ENCODE results near the gene C5orf63.
"Not testable (repeated sequence)": the region's sequence is repeated elsewhere in the genome, so short reads cannot be mapped to it uniquely, and the experiment has no call there.

Gene C5orf63

GRCh38 chr5:127038550-127038949 lies 34.8 kb downstream of the C5orf63 start:
- no peak for DNase-seq (ENCODE audit: low read depth in 2 of 3, low spot score in 2 of 3)

- DNase-seq (ENCODE audit: low read depth in 2 of 3, low spot score in 2 of 3): no peak
These were observed 41.5 kb downstream of the C5orf63 start for GRCh38 chr5:127031863-127032232.

GRCh38 chr5:127031147-127031862 lies 42.0 kb downstream of the C5orf63 start:
- no peak for DNase-seq (ENCODE audit: low read depth in 2 of 3, low spot score in 2 of 3)

- peak; percentile 65 to 94 (median 71) for DNase-seq (ENCODE audit: low read depth in 2 of 3, low spot score in 2 of 3)
These were observed 42.8 kb downstream of the C5orf63 start, which contains the start of gene MARCHF3 for GRCh38 chr5:127030259-127031146. Gene MARCHF3 (minus strand): TSS chr5:127030558. CDS start chr5:126918171, 112,387 bp downstream.

DNA sequence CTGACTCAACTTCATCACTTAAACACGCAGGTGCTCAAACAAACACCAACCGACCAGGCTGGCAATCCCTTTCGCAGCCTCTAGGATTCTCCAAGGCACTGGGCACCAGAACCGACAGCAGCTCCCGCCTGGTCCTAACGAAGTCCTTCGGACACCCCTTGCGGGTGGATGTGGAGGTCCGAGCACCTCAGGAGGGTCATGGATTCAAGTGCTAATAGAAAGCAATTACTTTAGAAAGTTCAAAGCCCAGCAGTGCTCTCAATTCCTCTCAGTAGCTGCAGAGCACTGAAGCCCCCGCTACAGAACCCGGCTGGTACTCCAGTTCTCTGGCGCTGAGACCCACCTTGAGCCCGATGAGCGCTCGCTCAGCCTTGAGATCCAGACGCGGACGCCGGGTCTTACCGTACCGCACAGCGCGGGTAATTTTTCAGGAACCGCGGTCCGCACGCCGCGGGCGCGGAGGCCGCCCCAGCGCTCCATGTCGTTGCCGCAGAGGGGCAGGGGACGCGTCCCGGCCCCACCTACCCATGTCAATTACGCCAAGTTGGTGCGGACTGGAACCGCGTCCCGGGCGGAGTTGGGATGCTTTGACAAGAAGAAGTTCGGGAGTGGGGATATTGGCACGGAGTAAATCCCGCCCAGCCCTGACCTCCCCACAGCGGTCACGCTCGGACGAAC lies 43.6 kb downstream of the C5orf63 start:
- peak in 2 of 3 experiments; percentile 10 to 34 for DNase-seq (ENCODE audit: low read depth in 2 of 3, low spot score in 2 of 3)

DNA sequence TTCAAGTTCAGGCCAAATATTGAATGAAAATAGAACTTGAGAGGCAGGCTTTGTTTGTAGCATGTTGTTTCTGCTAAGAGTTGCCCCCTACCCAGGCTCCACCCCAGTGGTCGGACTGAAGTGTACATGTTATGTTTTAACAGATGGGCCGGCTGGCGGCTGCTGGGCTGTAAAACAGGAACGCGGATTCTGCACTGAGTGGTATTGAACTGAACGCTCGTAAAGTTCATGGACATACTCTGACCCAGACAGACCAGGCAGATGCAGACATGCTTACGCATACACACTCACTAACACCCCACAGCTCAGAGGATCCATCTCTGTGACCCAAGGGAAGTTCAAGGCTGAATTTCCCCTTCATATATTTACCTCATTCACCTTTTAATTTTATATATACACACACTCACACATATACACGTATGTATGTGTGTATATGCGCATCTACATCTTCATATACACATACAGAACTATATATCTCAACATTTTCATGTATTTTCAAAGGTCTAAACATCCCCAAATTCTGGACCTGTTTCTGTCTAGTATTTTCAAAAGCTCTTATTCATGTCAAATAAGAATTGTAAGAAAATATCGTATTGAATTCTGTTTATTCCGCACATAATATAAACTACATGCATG lies 44.4 kb downstream of the C5orf63 start:
- no peak for DNase-seq (ENCODE audit: low read depth in 2 of 3, low spot score in 2 of 3)

GRCh38 chr5:127027539-127027938 lies 45.8 kb downstream of the C5orf63 start:
- no peak for DNase-seq (ENCODE audit: low read depth in 2 of 3, low spot score in 2 of 3)

GRCh38 chr5:127026166-127026565 lies 47.1 kb downstream of the C5orf63 start:
- DNase-seq (ENCODE audit: low read depth in 2 of 3, low spot score in 2 of 3): no peak

- DNase-seq (ENCODE audit: low read depth in 2 of 3, low spot score in 2 of 3): no peak
These were observed 47.8 kb downstream of the C5orf63 start for GRCh38 chr5:127025467-127025866.

DNA sequence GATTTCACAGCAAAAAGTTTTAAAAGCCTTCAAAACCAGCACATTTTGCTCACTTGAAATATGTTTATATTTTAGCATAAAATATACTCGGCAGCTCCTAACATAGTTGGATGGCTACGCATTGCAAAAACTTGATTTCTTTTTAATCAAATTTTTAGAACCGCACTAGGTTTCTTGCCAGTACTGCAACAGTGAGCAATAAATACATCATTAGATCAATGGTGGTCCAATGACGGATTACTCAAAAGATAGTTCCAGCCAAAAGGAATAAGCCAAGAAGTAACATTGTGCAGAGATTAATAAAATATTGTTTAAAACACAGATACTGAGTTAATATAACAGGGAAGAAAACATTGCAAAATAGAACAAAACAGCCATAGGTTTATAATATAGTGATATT lies 48.5 kb downstream of the C5orf63 start:
- no peak for DNase-seq (ENCODE audit: low read depth in 2 of 3, low spot score in 2 of 3)

GRCh38 chr5:127023552-127024191 lies 49.6 kb downstream of the C5orf63 start:
- DNase-seq (ENCODE audit: low read depth in 2 of 3, low spot score in 2 of 3): not testable (repeated sequence)

GRCh38 chr5:127022846-127023245 lies 50.5 kb downstream of the C5orf63 start:
- no peak for DNase-seq (ENCODE audit: low read depth in 2 of 3, low spot score in 2 of 3)

GRCh38 chr5:127019928-127020327 lies 53.4 kb downstream of the C5orf63 start:
- no peak for DNase-seq (ENCODE audit: low read depth in 2 of 3, low spot score in 2 of 3)

- DNase-seq (ENCODE audit: low read depth in 2 of 3, low spot score in 2 of 3): not testable (repeated sequence)
These were observed 56.6 kb downstream of the C5orf63 start for GRCh38 chr5:127016722-127017121.

- DNase-seq (ENCODE audit: low read depth in 2 of 3, low spot score in 2 of 3): no peak
These were observed 57.6 kb downstream of the C5orf63 start for GRCh38 chr5:127015716-127016115.

GRCh38 chr5:127014573-127014972 lies 58.7 kb downstream of the C5orf63 start:
- DNase-seq (ENCODE audit: low read depth in 2 of 3, low spot score in 2 of 3): no peak

DNA sequence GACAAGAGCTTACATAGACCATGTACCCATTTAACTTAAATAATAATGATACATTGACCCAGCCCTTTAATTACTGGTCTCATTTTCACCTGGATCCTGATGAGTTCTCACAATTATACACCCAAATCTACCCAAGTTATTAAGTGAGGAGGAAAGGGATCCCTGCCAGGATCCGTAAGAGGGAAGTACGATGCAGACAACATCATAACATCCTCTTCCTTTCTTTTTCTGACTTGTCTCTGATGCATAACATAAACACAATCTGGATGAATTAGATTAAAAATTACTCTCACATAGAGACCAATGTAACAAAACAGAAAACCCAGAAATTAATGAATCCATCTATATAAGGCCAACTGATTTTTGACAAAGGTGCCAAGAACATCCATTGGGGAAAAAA lies 59.9 kb downstream of the C5orf63 start:
- DNase-seq (ENCODE audit: low read depth in 2 of 3, low spot score in 2 of 3): no peak

GRCh38 chr5:127012916-127013315 lies 60.4 kb downstream of the C5orf63 start:
- DNase-seq (ENCODE audit: low read depth in 2 of 3, low spot score in 2 of 3): no peak

GRCh38 chr5:127011961-127012644 lies 61.2 kb downstream of the C5orf63 start:
- no peak for DNase-seq (ENCODE audit: low read depth in 2 of 3, low spot score in 2 of 3)

DNA sequence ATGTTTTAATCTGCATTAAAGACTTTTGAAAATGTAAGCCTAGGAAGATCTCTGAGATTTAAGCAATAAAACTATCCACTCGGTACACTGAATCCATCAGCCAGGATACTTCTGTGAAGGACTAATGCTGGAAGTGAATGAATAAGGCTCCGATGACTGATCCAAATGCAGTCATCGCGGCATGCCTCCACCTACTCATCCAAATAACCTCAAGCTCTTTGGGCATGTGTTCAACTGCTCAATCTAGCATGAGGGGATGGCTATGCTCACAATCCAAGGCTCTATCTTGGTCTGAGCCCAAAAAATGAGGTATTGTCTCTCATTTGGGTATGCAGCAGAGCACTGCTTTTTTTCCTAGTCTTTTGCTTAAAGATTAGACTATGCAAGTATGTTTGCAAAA lies 62.1 kb downstream of the C5orf63 start:
- no peak for DNase-seq (ENCODE audit: low read depth in 2 of 3, low spot score in 2 of 3)
